Esophagus squamous epithelium (tissue), 5 donors: ENCODE data around the gene WFDC13. TPM values are rescaled to one million over a fixed set of nuclear protein-coding genes. Genes with fewer than 3 reads are reported as not detected.
"Not testable (repeated sequence)": the region's sequence is repeated elsewhere in the genome, so short reads cannot be mapped to it uniquely, and the experiment has no call there.

Source experiments
- DNase-seq: peaks from one replicate; lab custom pipeline; 2025; lab: John Stamatoyannopoulos, UW
- H3K27ac ChIP-seq, 4 donors: fragments of 200-600 bp; sonication (generic); one replicate each; pipeline ENCODE4 v1.5.1; 2016 to 2019; ENCODE audit warnings: mild to moderate bottlenecking in 1 of 4
- H3K27me3 ChIP-seq, 4 donors: fragments of 200-600 bp; sonication (generic); 1 replicate in 3 of 4; 2 replicates in 1 of 4; pipeline versions ENCODE4 v1.5.1 to v1.6.0; 2017 to 2021; ENCODE audit warnings: antibody characterized with exemption in 1 of 4
- H3K36me3 ChIP-seq, 3 donors: fragments of 200-600 bp; sonication (generic); one replicate each; pipeline ENCODE4 v1.5.1; 2016 to 2019
- H3K4me1 ChIP-seq, 3 donors: fragments of 200-600 bp; sonication (generic); one replicate each; pipeline ENCODE4 v1.5.1; 2017 to 2019
- H3K4me3 ChIP-seq, 4 donors: fragments of 200-600 bp; sonication (generic); 1 replicate in 3 of 4; 2 replicates in 1 of 4; pipeline ENCODE4 v1.5.1; 2016 to 2019; ENCODE audit warnings: mild to moderate bottlenecking in 2 of 4, moderate library complexity in 1 of 4
- H3K9me3 ChIP-seq, 3 donors: fragments of 200-600 bp; sonication (generic); one replicate each; pipeline ENCODE4 v1.5.1; 2016 to 2019
- POLR2A ChIP-seq, 4 donors: fragments of 450-650 bp; IDR thresholded peaks; one replicate each; pipeline ENCODE4 v1.6.1; 2017; ENCODE audit warnings: antibody characterized with exemption in 4 of 4, mild to moderate bottlenecking in 4 of 4, moderate library complexity in 3 of 4
- WGBS, 2 donors: methylation state at CpG; one replicate each; pipeline ENCODE4 v1.1.5; 2018; 5-methylcytosine and 5-hydroxymethylcytosine counted together
- intact Hi-C: fragments of 100-400 bp; cut with DNase I; formaldehyde crosslinking; loops from one replicate; pipeline ENCODE4 v1.15.0; 2022
- total RNA-seq, 4 donors: library from RNA; depleted of rRNA; stranded (reverse); fragments of >200 nt; gene quantifications; one replicate each; pipeline ENCODE4 v1.1.0, GENCODE V29; 2016
- TF ChIP-seq, protein P1 (sequence below), 6 experiments: fragments of 450-650 bp in 4 of 6; fragments of 200-600 bp in 2 of 6; sonication (generic) in 2 of 6; IDR thresholded peaks; one replicate each; pipeline ENCODE4 v1.5.1; 2016 to 2019; ENCODE audit warnings: antibody characterized with exemption in 6 of 6, mild to moderate bottlenecking in 4 of 6, moderate library complexity in 4 of 6
- donor health status: DM: yes; HTN: yes; CAD: no.

Gene WFDC13, protein sequence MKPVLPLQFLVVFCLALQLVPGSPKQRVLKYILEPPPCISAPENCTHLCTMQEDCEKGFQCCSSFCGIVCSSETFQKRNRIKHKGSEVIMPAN
- not detected for total RNA-seq

DNA sequence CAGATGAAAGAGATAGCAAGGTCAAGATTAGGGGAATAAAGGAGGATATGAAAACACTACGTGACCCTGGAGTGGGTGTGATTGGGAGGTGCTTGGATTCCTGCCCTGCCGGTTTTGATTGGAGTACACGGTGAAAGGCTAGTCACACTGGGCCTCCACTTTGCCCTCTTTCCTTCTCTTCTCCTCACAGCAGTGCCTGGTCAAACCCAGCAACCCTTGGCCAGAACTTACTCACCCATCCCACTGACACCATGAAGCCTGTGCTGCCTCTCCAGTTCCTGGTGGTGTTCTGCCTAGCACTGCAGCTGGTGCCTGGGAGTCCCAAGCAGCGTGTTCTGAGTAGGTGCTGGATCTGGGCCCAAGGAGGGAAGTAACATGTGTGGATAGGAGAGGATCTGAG is at the start of gene WFDC13:
WFDC13 (plus strand) TSS at position 166 of the 400 bp plus-strand sequence; CDS start at position 252, 86 bp downstream.
- Histone ChIP-seq H3K27me3 (peaks cover 0 to 12% (median 0%) of the 10 kb centered on the region in 4 donors), H3K4me3 (no peak within 1 kb of the TSS), H3K4me1 (no peaks in the 10 kb centered on the region), H3K36me3 (no peaks in the 10 kb centered on the region), H3K9me3 (no peaks in the 10 kb centered on the region), H3K27ac (no peak within 1 kb of the TSS)
- WGBS, 2 donors, result 59 to 64% methylated on average over 3 to 4 of the region's 4 CpGs
- intact Hi-C loops, result no loop called here
- DNase-seq, result no peak
- no peak for TF ChIP-seq POLR2A (IDR thresholded peaks at IDR 0.05)
- TF ChIP-seq, protein P1, sequence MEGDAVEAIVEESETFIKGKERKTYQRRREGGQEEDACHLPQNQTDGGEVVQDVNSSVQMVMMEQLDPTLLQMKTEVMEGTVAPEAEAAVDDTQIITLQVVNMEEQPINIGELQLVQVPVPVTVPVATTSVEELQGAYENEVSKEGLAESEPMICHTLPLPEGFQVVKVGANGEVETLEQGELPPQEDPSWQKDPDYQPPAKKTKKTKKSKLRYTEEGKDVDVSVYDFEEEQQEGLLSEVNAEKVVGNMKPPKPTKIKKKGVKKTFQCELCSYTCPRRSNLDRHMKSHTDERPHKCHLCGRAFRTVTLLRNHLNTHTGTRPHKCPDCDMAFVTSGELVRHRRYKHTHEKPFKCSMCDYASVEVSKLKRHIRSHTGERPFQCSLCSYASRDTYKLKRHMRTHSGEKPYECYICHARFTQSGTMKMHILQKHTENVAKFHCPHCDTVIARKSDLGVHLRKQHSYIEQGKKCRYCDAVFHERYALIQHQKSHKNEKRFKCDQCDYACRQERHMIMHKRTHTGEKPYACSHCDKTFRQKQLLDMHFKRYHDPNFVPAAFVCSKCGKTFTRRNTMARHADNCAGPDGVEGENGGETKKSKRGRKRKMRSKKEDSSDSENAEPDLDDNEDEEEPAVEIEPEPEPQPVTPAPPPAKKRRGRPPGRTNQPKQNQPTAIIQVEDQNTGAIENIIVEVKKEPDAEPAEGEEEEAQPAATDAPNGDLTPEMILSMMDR (IDR thresholded peaks at IDR 0.05), result no peak

DNA sequence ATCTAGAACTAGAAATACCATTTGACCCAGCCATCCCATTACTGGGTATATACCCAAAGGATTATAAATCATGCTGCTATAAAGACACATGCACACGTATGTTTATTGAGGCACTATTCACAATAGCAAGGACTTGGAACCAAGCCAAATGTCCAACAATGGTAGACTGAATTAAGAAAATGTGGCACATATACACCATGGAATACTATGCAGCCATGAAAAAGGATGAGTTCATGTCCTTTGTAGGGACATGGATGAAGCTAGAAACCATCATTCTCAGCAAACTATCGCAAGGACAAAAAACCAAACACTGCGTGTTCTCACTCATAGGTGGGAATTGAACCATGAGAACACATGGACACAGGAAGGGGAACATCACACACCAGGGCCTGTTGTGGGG is 44.8 kb upstream of the WFDC13 start:
- H3K4me1 ChIP-seq, H3K36me3 ChIP-seq, DNase-seq, H3K9me3 ChIP-seq, H3K27me3 ChIP-seq, H3K27ac ChIP-seq, H3K4me3 ChIP-seq, intact Hi-C loops: not testable (repeated sequence)
- 57 to 90% methylated on average over 3 of the region's 3 CpGs for WGBS, 2 donors

DNA sequence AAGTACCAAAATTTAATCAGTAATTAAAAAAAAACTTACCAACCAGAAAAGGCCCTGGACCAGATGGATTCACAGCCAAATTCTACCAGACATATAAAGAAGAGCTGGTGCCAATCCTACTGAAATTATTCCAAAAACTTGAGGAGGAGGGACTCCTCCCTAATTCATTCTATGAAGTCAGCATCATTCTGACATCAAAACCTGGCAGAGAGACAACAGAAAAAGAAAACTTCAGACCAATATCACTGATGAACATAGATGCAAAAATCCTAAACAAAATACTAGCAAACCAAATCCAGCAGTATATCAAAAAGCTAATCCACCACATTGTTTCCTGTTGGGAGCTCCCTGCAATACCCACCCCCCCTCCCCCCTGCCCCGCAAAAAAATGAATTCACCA is 31.7 kb upstream of the WFDC13 start, which contains the start of gene WFDC11:
WFDC11 (minus strand) TSS at position 101 of the 400 bp plus-strand sequence. CDS start 19,639 bp downstream, outside the sequence.
- Histone ChIP-seq H3K4me1 (no peaks in the 10 kb centered on the region), H3K36me3 (no peaks in the 10 kb centered on the region), H3K27ac (no peak within 1 kb of the TSS), H3K27me3 (peaks cover 0 to 16% (median 0%) of the 10 kb centered on the region in 4 donors), H3K9me3 (no peaks in the 10 kb centered on the region), H3K4me3 (no peak within 1 kb of the TSS)
- no peak for DNase-seq
- intact Hi-C loops, result no loop called here
- TF ChIP-seq, protein P1 (IDR thresholded peaks at IDR 0.05), result no peak
- TF ChIP-seq POLR2A (IDR thresholded peaks at IDR 0.05), result no peak
- 53 to 100% methylated on average over 1 of the region's 1 CpG for WGBS, 2 donors

DNA sequence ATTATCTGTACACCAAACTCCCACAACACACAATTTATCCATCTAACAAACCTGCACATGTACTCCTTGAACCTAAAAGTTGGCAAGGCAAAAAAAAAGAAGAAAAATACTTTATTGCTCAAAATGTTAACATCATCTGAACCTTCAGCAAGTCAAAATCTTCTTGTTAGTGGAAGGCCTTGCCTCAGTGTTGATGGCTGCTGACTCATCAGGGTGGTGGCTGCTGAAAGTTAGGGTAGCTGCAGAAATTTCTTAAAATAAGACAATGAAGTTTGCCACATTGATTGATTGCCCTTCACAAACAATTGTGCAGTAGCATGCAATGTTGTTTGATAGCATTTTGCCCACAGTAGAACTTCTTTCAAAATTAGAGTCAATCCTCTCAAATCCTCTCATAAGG is 29.1 kb upstream of the WFDC13 start:
- intact Hi-C loops, result no loop called here
- H3K4me1 ChIP-seq, result no peaks in the 10 kb centered on the region
- no peaks in the 10 kb centered on the region for H3K36me3 ChIP-seq
- no peaks in the 10 kb centered on the region for H3K27me3 ChIP-seq
- TF ChIP-seq, protein P1 (IDR thresholded peaks at IDR 0.05), result no peak
- no peak for TF ChIP-seq POLR2A (IDR thresholded peaks at IDR 0.05)
- no peak overlapping the region for H3K4me3 ChIP-seq
- H3K9me3 ChIP-seq, result no peaks in the 10 kb centered on the region
- DNase-seq, result no peak
- H3K27ac ChIP-seq, result no peak overlapping the region

DNA sequence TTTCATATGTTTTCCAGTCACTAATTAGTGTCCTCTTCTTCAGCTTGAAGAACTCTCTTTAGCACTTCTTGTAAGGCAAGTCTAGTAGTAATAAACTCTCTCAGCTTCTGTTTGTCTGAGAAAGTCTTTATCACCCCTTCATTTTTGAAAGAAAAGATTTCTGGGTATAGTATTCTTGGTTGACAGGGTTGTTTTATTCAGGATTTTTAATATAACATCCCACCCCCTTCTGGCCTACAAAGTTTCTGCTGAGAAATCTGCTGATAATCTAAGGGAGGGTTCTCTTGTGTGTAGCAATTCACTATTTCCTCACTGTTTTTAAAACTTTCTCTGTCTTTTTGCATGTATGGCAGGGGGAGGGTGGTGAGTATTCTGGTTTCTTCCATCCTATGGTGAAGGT is 22.2 kb upstream of the WFDC13 start:
- no peaks in the 10 kb centered on the region for H3K36me3 ChIP-seq
- no peak for DNase-seq
- H3K4me1 ChIP-seq, result no peaks in the 10 kb centered on the region
- no peak overlapping the region for H3K27ac ChIP-seq
- H3K9me3 ChIP-seq, result peaks cover 0 to 30% (median 20%) of the 10 kb centered on the region in 3 donors
- no peak overlapping the region for H3K4me3 ChIP-seq
- intact Hi-C loops, result no loop called here
- H3K27me3 ChIP-seq, result peaks cover 0 to 15% (median 0%) of the 10 kb centered on the region in 4 donors
- TF ChIP-seq POLR2A (IDR thresholded peaks at IDR 0.05), result no peak
- TF ChIP-seq, protein P1 (IDR thresholded peaks at IDR 0.05), result no peak

DNA sequence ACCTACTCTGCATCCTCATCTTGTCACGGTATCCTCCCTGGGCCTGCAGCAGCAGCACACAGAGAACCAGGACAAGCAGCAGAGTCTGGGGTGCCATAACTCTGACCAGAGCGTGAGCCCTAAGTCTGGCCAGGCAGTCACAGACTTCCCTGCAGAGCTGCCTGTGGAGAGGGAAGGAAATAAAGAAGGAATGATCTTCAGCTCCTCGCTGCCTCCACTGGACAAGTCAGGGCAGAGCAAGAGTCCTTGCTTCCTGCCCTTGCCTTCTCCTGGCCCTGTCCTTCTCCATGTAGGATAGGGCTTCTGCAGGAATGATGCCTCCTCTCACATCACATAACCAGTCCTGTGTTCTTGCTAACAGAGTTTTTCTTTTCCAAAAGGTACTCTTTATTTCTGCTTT is 15.9 kb upstream of the WFDC13 start:
- Histone ChIP-seq H3K4me3 (no peak overlapping the region), H3K4me1 (no peaks in the 10 kb centered on the region), H3K9me3 (peaks cover 0 to 3% (median 0%) of the 10 kb centered on the region in 3 donors), H3K27me3 (peaks cover 0 to 18% (median 0%) of the 10 kb centered on the region in 4 donors), H3K36me3 (no peaks in the 10 kb centered on the region), H3K27ac (no peak overlapping the region)
- WGBS, 2 donors, result 0 to 43% methylated on average over 1 of the region's 3 CpGs
- intact Hi-C loops, result no loop called here
- TF ChIP-seq POLR2A (IDR thresholded peaks at IDR 0.05), result no peak
- TF ChIP-seq, protein P1 (IDR thresholded peaks at IDR 0.05), result no peak
- no peak for DNase-seq

DNA sequence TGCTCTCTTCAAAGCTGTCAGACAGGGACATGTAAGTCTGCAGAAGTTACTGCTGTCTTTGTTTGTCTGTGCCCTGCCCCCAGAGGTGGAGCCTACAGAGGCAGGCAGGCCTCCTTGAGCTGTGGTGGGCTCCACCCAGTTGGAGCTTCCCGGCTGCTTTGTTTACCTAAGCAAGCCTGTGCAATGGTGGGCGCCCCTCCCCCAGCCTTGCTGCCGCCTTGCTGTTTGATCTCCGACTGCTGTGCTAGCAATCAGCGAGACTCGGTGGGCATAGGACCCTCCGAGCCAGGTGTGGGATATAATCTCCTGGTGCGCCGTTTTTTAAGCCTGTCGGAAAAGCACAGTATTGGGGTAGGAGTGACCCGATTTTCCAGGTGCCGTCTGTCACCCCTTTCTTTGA is 8.5 kb upstream of the WFDC13 start:
- intact Hi-C loops, H3K27ac ChIP-seq, DNase-seq, H3K4me1 ChIP-seq, H3K9me3 ChIP-seq, H3K36me3 ChIP-seq, H3K27me3 ChIP-seq, H3K4me3 ChIP-seq: not testable (repeated sequence)
- 76 to 90% methylated on average over 6 to 11 of the region's 12 CpGs for WGBS, 2 donors
